SJCRH30 (cell line): ENCODE results near the gene CA12. TPM values are rescaled to one million over a fixed set of nuclear protein-coding genes. Genes with fewer than 3 reads are reported as not detected.
A peak's percentile ranks its signal among the peaks of the same experiment; 100 is the strongest.

Experiments
- DNase-seq, 2 experiments: peaks; one replicate each; pipeline ENCODE4 v3.0.0-alpha.2; 2015 to 2020
- H3K27ac ChIP-seq: fragments of 250-450 bp; sonication (Bioruptor Pico); 2 replicates; pipeline ENCODE4 v1.5.1; 2020; ENCODE audit warnings: mild to moderate bottlenecking, moderate library complexity
- H3K27me3 ChIP-seq: fragments of 250-450 bp; sonication (Bioruptor Pico); 2 replicates; pipeline ENCODE4 v1.5.1; 2020; ENCODE audit warnings: mild to moderate bottlenecking, moderate library complexity
- H3K36me3 ChIP-seq: fragments of 250-450 bp; sonication (Bioruptor Pico); 2 replicates; pipeline ENCODE4 v1.5.1; 2020; ENCODE audit warnings: mild to moderate bottlenecking, moderate library complexity
- H3K4me1 ChIP-seq: fragments of 250-450 bp; sonication (Bioruptor Pico); 2 replicates; pipeline ENCODE4 v1.5.1; 2020; ENCODE audit warnings: mild to moderate bottlenecking, moderate library complexity
- H3K4me3 ChIP-seq: fragments of 250-450 bp; sonication (Bioruptor Pico); 2 replicates; pipeline ENCODE4 v1.5.1; 2020; ENCODE audit warnings: mild to moderate bottlenecking, moderate library complexity
- H3K9me3 ChIP-seq: fragments of 250-450 bp; sonication (Bioruptor Pico); replicated peaks from 2 replicates; pipeline ENCODE4 v1.5.1; 2020; ENCODE audit warnings: mild to moderate bottlenecking, moderate library complexity
- total RNA-seq: library from RNA; depleted of rRNA; stranded (reverse); fragments of >200 nt; shearing (Covaris generic); gene quantifications from 2 replicates; pipeline ENCODE4 v1.2.3, GENCODE V29; 2014; rRNA removed

CA12 gene
- total RNA-seq, 1 experiment from 2014 or later: 0.57 TPM

DNA sequence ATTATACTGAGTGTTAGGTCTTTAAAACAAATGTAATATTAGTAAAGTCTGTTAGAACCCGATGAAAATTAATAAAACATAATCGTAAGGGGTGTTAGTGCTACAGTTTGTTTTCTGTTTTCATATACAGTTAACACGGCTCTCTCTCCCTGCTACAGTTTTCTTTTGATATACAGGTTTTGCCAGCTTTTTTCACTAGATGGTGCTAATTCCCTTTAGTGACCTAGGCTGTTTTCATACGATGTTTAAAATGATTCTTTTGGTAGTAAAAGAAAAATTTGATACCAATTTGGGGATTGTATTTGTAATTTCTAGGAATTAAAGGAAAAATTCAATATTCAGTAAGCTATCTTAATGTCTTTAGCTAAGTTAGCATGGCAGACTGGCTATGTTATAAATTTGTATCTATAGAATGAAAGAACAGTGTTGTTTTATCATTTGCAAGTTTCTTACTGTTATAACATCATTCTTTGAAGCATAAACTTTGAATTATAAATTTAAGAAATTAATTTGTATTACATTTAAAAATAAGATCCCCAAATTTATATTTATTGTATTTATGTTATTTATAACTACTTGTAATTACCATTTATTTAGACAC lies 92.8 kb downstream of the CA12 start:
- no peaks in the 10 kb centered on the region for H3K27me3 ChIP-seq
- no peaks in the 10 kb centered on the region for H3K9me3 ChIP-seq
- H3K4me3 ChIP-seq: no peak overlapping the region
- no peak overlapping the region for H3K27ac ChIP-seq
- peaks cover 6% of the 10 kb centered on the region for H3K4me1 ChIP-seq
- DNase-seq: peak in 1 of 2 experiments; percentile 76
- no peaks in the 10 kb centered on the region for H3K36me3 ChIP-seq

- H3K4me1 ChIP-seq: peaks cover 6% of the 10 kb centered on the region
- no peak for DNase-seq
Observed at GRCh38 chr15:63288342-63288741, 93.3 kb downstream of the CA12 start.

GRCh38 chr15:63287109-63287508 lies 94.5 kb downstream of the CA12 start:
- H3K27me3 ChIP-seq: no peaks in the 10 kb centered on the region
- H3K4me1 ChIP-seq: peaks cover 6% of the 10 kb centered on the region
- DNase-seq: peak in 1 of 2 experiments; percentile 26

More at GRCh38 chr15:63288342-63288741, 93.3 kb downstream of the CA12 start:
- no peaks in the 10 kb centered on the region for H3K9me3 ChIP-seq
- H3K4me3 ChIP-seq: no peak overlapping the region
- H3K36me3 ChIP-seq: no peaks in the 10 kb centered on the region
- H3K27me3 ChIP-seq: no peaks in the 10 kb centered on the region
- no peak overlapping the region for H3K27ac ChIP-seq

GRCh38 chr15:63284335-63284734 lies 97.3 kb downstream of the CA12 start:
- H3K27ac ChIP-seq: no peak overlapping the region
- H3K36me3 ChIP-seq: peaks cover 3% of the 10 kb centered on the region; the same call in 1 of the 2 replicates
- H3K27me3 ChIP-seq: no peaks in the 10 kb centered on the region
- no peak overlapping the region for H3K4me3 ChIP-seq
- DNase-seq: no peak
- H3K4me1 ChIP-seq: peaks cover 6% of the 10 kb centered on the region; the same call in 1 of the 2 replicates
- H3K9me3 ChIP-seq: no peaks in the 10 kb centered on the region

More at GRCh38 chr15:63287109-63287508, 94.5 kb downstream of the CA12 start:
- peaks cover under 1% of the 10 kb centered on the region; the same call in 1 of the 2 replicates for H3K36me3 ChIP-seq
- no peak overlapping the region for H3K4me3 ChIP-seq
- no peaks in the 10 kb centered on the region for H3K9me3 ChIP-seq
- H3K27ac ChIP-seq: no peak overlapping the region

DNA sequence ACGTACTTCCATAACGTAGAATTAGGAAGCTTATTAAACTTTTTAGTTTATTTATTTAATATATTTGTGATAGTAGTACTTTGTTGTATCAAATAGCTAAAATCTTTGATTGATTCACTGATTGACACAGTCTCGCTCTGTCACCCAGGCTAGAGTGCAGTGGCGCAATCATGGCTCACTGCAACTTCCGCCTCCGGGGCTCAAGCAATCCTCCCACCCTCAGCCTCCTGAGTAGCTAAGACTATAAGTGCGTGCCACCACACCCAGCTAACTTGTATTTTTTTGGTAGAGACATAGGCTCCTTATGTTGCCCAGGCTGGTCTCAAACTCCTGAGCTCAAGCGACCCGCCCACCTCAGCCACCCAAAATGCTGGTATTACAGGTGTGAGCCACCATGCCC lies 98.5 kb downstream of the CA12 start:
- no peaks in the 10 kb centered on the region for H3K9me3 ChIP-seq
- DNase-seq: no peak
- H3K36me3 ChIP-seq: peaks cover 3% of the 10 kb centered on the region; the same call in 1 of the 2 replicates
- H3K4me1 ChIP-seq: peaks cover 6% of the 10 kb centered on the region; the same call in 1 of the 2 replicates
- no peak overlapping the region for H3K4me3 ChIP-seq
- no peaks in the 10 kb centered on the region for H3K27me3 ChIP-seq
- no peak overlapping the region for H3K27ac ChIP-seq

GRCh38 chr15:63277893-63278456 lies 103.7 kb downstream of the CA12 start:
- Histone ChIP-seq H3K4me3 (peak overlapping the region; percentile 100), H3K4me1 (no peaks in the 10 kb centered on the region), H3K27me3 (no peaks in the 10 kb centered on the region), H3K36me3 (peaks cover 3% of the 10 kb centered on the region; the same call in 1 of the 2 replicates), H3K9me3 (no peaks in the 10 kb centered on the region), H3K27ac (peak overlapping the region; percentile 85)
- DNase-seq: no peak

DNA sequence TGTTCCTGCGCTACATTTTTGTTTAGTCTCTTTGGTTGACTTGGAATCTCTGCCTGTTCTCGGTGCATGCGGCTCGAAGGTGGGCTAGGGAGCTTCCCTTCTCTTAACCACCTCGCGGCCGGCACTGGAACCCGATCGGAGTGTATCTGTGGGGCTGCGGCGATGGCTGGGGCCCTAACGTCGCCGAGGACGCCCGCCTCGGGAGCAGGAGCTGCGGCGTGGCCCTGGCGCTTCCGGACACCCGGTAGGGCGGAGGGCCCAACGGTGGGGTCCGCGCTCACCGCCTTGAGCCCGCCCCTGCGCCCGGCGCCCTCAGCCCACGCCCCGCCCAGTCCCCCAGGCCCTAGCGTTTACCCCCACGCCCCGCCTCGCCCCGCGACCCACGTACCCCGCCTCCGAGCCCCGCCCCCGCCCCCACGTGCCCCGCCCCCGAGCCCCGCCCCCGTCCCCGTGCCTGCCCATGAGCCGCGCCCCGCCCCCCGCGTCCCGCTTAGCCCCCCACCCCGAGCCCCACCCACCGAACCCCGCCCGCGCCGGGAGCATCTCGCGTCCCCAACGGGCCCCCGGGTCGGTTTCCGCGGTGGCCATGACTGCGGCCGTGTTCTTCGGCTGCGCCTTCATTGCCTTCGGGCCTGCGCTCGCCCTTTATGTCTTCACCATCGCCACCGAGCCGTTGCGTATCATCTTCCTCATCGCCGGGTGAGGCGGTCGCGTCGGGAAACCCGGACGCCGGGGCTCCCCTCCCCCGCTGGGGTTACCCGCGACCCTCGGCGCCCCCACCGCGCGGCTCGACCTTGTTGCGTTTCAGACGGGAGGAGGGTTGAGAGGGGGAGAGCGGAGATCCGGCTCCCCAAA lies 104.4 kb downstream of the CA12 start, which contains the start of gene APH1B:
Gene APH1B, plus strand, starts transcription at position 568 of the 855 bp plus-strand sequence. Its CDS starts 19 bp downstream, at position 587.
- H3K36me3 ChIP-seq: peaks cover 3% of the 10 kb centered on the region; the same call in 1 of the 2 replicates
- peak; percentile 92 to 93 for DNase-seq
- H3K4me3 ChIP-seq: peak within 1 kb of the TSS; percentile 100
- no peaks in the 10 kb centered on the region for H3K9me3 ChIP-seq
- H3K27ac ChIP-seq: peak within 1 kb of the TSS; percentile 85
- H3K27me3 ChIP-seq: no peaks in the 10 kb centered on the region
- H3K4me1 ChIP-seq: no peaks in the 10 kb centered on the region

- H3K9me3 ChIP-seq: no peaks in the 10 kb centered on the region
Observed at GRCh38 chr15:63276342-63277037, 105.2 kb downstream of the CA12 start.

DNA sequence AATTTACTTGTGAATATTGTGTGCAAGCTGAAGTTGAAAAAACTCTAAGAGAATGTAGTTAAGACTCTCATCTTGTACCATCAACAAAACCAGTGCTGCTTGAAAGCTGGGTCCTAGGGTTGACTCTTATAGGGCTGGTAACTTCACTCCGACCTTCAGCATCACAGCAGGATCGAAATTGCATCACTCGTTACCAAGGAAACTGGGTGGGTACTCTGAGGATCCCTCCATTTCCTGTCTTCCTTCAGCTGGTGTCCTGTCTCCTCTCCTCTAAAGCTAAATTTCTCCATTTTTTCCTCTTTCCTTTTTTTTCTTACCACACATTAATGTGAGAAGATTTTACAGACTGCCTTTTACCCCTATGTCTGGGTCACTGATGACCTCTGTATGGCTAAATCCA lies 107.2 kb downstream of the CA12 start:
- H3K9me3 ChIP-seq: no peaks in the 10 kb centered on the region
- no peak for DNase-seq
- H3K4me3 ChIP-seq: no peak overlapping the region
- H3K4me1 ChIP-seq: no peaks in the 10 kb centered on the region
- no peaks in the 10 kb centered on the region for H3K36me3 ChIP-seq
- no peaks in the 10 kb centered on the region for H3K27me3 ChIP-seq
- no peak overlapping the region for H3K27ac ChIP-seq

More at GRCh38 chr15:63276342-63277037, 105.2 kb downstream of the CA12 start:
- Histone ChIP-seq H3K4me1 (no peaks in the 10 kb centered on the region), H3K27me3 (no peaks in the 10 kb centered on the region), H3K4me3 (peak overlapping the region; percentile 100), H3K36me3 (no peaks in the 10 kb centered on the region), H3K27ac (peak overlapping the region; percentile 79)
- DNase-seq: no peak

Other genes with a start within 250 kb of the CA12 start
- gene RPS27L, start 224.4 kb downstream of the CA12 start, total RNA-seq: 178 and 185 TPM in 2 replicates
- gene RAB8B, start 192.2 kb downstream of the CA12 start, total RNA-seq: 47.2 and 50.4 TPM in 2 replicates
- 13.3 and 15.2 TPM in 2 replicates for gene APH1B, start 104.2 kb downstream of the CA12 start, total RNA-seq
- gene USP3, start 122.7 kb upstream of the CA12 start, total RNA-seq: 36.9 and 42.0 TPM in 2 replicates
- 0.10 and 0.34 TPM in 2 replicates for gene FBXL22, start 215.5 kb upstream of the CA12 start, total RNA-seq